Measurements from ENCODE around the gene GNAT1. TPM values are rescaled to one million over a fixed set of nuclear protein-coding genes. Genes with fewer than 3 reads are reported as not detected.

GNAT1 gene
- total RNA-seq, 4 donors from 2014 or later: not detected

DNA sequence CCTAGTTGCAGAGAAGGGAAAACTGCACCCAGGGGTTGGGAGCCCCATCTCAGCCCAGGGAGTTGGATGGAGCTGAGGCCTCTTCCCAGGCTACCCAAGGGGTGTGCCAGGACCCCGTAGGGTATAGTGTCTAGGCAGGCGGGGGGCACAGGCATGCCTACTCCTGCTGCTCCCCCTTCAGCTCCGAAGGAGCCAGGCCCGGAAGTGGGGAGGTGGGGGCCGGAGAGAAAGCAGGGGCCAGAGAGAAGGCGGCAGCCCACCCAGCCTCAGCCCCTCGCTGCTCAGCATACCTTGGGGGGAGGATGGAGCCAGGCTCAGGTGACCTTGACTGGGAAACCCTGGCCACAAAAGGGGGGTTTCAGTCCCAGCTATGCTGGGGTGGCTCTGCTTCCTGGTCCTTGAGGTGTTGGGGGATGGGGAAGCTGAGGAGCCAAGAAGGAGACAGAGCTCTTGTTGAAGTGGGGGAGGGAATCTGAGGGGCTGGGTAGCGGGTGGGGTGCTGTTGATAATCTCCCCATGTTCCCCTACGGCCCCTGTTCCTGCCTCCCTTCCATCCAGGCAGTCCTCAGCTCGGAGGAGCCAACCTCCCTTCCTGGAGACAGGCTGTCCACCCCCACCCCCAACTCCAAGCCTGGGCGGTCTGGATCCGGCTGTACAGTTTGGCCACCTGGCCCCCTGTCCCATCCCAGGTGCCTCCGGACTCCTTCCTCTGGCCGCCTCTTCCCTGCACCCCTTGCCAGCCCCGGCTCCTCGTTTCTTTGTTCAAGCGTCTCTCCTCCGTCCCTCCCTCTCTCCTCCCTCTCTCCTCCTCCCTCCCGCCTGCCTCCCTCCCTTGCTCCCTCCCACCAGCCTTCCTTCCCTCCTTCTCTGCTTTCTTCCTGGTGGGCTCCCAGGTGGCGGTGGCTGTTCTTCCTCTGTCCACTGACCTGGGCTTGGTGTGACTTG, 34.6 kb upstream of the GNAT1 start:
- 11 to 18% methylated on average over 7 to 13 of the region's 20 CpGs for WGBS, 2 donors (ENCODE audit: low coverage in 1 of 2)
- H3K4me1 ChIP-seq: peaks cover 0 to 76% (median 34%) of the 10 kb centered on the region in 3 donors
- no peaks in the 10 kb centered on the region for H3K9me3 ChIP-seq
- no peak for ATAC-seq
- peak overlapping the region in 1 of 2 donors; percentile 65 for H3K4me3 ChIP-seq
- peak overlapping the region in 3 of 4 donors; percentile 11 to 79 (median 57) for H3K27ac ChIP-seq
- H3K27me3 ChIP-seq: peaks cover 11% of the 10 kb centered on the region
- no peaks in the 10 kb centered on the region for H3K36me3 ChIP-seq
- TF ChIP-seq, protein P1, sequence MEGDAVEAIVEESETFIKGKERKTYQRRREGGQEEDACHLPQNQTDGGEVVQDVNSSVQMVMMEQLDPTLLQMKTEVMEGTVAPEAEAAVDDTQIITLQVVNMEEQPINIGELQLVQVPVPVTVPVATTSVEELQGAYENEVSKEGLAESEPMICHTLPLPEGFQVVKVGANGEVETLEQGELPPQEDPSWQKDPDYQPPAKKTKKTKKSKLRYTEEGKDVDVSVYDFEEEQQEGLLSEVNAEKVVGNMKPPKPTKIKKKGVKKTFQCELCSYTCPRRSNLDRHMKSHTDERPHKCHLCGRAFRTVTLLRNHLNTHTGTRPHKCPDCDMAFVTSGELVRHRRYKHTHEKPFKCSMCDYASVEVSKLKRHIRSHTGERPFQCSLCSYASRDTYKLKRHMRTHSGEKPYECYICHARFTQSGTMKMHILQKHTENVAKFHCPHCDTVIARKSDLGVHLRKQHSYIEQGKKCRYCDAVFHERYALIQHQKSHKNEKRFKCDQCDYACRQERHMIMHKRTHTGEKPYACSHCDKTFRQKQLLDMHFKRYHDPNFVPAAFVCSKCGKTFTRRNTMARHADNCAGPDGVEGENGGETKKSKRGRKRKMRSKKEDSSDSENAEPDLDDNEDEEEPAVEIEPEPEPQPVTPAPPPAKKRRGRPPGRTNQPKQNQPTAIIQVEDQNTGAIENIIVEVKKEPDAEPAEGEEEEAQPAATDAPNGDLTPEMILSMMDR (IDR thresholded peaks at IDR 0.05): no peak
- TF ChIP-seq EP300 (IDR thresholded peaks at IDR 0.05) (no peak), POLR2A (IDR thresholded peaks at IDR 0.05) (no peak), POLR2AphosphoS5 (IDR thresholded peaks at IDR 0.05) (no peak)

DNA sequence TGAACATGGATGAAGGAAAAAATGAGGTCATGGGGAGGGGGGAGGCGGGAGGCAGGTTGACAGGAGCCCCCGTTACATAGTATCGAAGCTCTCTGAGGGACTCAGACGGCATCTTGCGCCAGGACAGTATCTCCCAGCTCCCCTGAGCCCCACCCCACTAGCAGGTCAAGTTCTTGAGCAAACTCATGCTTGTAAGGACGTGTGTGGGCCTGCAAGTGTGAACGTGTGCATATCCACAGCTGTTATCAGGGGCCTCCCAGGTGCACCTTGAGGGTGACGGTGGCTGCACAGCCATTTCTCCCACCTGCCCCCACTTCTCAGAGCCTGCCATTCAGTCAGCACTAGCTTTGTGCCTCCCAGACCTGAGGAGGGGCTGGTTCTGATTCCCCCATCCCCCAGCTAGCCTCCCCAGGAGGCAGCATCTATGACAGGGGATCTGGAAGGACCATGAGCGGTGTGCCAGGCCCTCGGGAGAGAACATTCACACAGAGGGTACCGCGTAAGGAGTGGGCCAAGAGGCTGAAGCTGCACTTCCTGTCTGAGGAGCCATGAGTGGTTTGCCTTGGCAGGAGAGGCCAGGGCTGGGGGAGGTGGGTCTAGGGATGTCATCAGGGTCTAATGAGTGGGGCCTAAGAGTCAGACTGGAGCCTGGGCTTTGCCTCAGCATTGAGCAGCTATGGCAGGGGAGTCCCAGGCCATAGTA, 33.4 kb upstream of the GNAT1 start:
- H3K36me3 ChIP-seq: no peaks in the 10 kb centered on the region
- TF ChIP-seq, protein P1 (IDR thresholded peaks at IDR 0.05): no peak
- TF ChIP-seq POLR2A (IDR thresholded peaks at IDR 0.05): no peak
- TF ChIP-seq POLR2AphosphoS5 (IDR thresholded peaks at IDR 0.05): no peak
- no peak for TF ChIP-seq EP300 (IDR thresholded peaks at IDR 0.05)
- H3K4me3 ChIP-seq: no peak overlapping the region
- H3K4me1 ChIP-seq: peaks cover 0 to 87% (median 44%) of the 10 kb centered on the region in 3 donors
- peak overlapping the region in 3 of 4 donors; percentile 11 to 79 (median 57) for H3K27ac ChIP-seq
- 98% methylated on average over 5 of the region's 12 CpGs; no CpG with 5 or more reads in 1 of the 2 donors for WGBS, 2 donors (ENCODE audit: low coverage in 1 of 2)
- no peak for ATAC-seq
- no peaks in the 10 kb centered on the region for H3K9me3 ChIP-seq
- peaks cover 11% of the 10 kb centered on the region for H3K27me3 ChIP-seq

DNA sequence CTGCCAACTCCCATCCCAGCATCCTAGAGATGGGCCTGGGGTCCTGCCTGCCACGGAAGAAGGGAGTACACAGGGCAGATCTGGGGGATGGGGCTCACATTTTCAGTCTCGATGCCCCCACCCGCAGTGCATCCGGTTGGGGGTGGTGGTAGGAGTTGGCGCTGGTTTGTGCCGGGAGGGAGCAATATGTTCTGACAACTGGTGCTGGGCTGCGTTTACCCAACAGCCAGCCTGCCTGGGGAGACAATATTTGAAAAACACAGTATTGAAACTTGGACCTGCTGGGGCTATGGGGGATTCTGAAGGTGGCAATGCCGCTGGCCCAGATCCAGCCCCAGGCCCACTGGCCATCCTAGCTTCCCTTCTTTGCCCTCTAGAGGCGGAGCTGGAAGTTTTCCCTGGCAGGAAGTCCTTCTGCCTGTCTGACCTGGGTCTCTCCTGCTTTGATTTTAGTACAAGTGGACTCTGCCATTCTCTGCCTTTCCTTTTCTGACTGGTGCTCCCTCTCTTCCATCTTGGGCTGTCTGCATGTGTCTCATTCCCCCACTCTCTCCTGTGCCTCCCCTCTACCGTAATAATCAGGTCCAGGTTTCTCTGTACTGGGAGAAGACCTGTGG, 32.8 kb upstream of the GNAT1 start:
- WGBS, 2 donors (ENCODE audit: low coverage in 1 of 2): 33 to 100% methylated on average over 1 to 2 of the region's 10 CpGs
- Histone ChIP-seq H3K4me1 (peaks cover 0 to 94% (median 48%) of the 10 kb centered on the region in 3 donors), H3K36me3 (no peaks in the 10 kb centered on the region), H3K27me3 (peaks cover 11% of the 10 kb centered on the region), H3K9me3 (no peaks in the 10 kb centered on the region), H3K4me3 (no peak overlapping the region), H3K27ac (peak overlapping the region in 3 of 4 donors; percentile 57 to 87 (median 79))
- no peak for ATAC-seq
- no peak for TF ChIP-seq POLR2AphosphoS5 (IDR thresholded peaks at IDR 0.05)

DNA sequence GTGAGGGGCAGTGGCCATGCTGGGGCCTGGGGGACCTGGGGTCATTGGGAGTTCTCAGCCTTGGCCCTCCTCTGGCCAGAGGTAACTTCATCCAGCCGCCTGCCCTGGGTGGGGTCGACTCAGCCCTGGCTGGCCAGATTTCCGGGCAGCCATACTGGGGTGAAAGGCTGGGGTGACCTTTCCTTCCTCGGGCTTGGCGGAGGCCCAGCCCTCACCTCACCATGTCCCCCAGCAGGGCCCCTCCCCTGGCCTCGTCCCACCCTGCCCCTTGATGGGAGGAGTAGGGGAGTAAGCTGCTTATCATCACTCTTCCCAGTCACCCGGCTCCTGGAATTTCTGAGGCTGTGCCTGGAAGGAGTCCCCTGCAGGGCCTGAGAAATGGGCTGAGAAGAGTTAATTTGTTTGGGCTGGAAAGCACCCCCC, 30.8 kb upstream of the GNAT1 start:
- peak overlapping the region in 3 of 4 donors; percentile 83 to 94 (median 87) for H3K27ac ChIP-seq
- H3K36me3 ChIP-seq: no peaks in the 10 kb centered on the region
- peak; percentile 19 for ATAC-seq
- TF ChIP-seq POLR2A (IDR thresholded peaks at IDR 0.05) (no peak), POLR2AphosphoS5 (IDR thresholded peaks at IDR 0.05) (no peak), EP300 (IDR thresholded peaks at IDR 0.05) (no peak)
- TF ChIP-seq, protein P1 (IDR thresholded peaks at IDR 0.05): no peak
- no peaks in the 10 kb centered on the region for H3K9me3 ChIP-seq
- H3K4me3 ChIP-seq: no peak overlapping the region
- WGBS, 2 donors (ENCODE audit: low coverage in 1 of 2): no CpG with 5 or more reads among the region's 7 CpGs
- H3K4me1 ChIP-seq: peaks cover 9 to 99% (median 59%) of the 10 kb centered on the region in 3 donors
- H3K27me3 ChIP-seq: peaks cover 11% of the 10 kb centered on the region

DNA sequence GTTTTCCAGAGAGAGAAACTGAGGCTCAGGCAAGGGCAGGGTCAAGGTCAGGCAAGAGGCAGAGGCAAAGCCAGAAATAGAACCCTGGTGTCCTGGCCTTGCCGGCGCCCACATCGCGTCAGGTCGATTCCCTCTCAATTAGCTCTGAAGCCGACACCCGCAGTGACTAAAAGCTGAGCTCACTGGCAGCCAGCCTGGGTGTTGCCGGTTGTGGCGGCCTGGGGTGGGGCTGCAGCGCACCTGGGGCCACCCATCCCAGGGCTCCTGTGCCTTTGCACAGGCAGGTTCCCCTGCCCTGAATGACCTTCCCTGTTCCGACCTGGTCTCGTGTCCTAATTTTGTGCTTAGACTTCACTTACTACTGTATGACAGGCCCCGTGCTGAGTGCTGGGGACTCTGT, 30.1 kb upstream of the GNAT1 start:
- no peak for TF ChIP-seq POLR2AphosphoS5 (IDR thresholded peaks at IDR 0.05)
- TF ChIP-seq, protein P1 (IDR thresholded peaks at IDR 0.05): no peak
- no peak for TF ChIP-seq POLR2A (IDR thresholded peaks at IDR 0.05)
- no peak for TF ChIP-seq EP300 (IDR thresholded peaks at IDR 0.05)
- H3K27ac ChIP-seq: peak overlapping the region in 3 of 4 donors; percentile 83 to 94 (median 87)
- H3K27me3 ChIP-seq: peaks cover 5% of the 10 kb centered on the region
- no peaks in the 10 kb centered on the region for H3K9me3 ChIP-seq
- WGBS, 2 donors (ENCODE audit: low coverage in 1 of 2): 42% methylated on average over 8 of the region's 13 CpGs; no CpG with 5 or more reads in 1 of the 2 donors
- no peak overlapping the region for H3K4me3 ChIP-seq
- H3K4me1 ChIP-seq: peaks cover 9 to 99% (median 59%) of the 10 kb centered on the region in 3 donors
- no peaks in the 10 kb centered on the region for H3K36me3 ChIP-seq
- ATAC-seq: no peak
